Motor neuron (in vitro differentiated cells): ENCODE measurements around the gene ALDH6A1. TPM values are rescaled to one million over a fixed set of nuclear protein-coding genes. Genes with fewer than 3 reads are reported as not detected.
A peak's percentile ranks its signal among the peaks of the same experiment; 100 is the strongest.
"Not testable (repeated sequence)": the region's sequence is repeated elsewhere in the genome, so short reads cannot be mapped to it uniquely, and the experiment has no call there.

Experiments
- ATAC-seq, 8 experiments: fragments of 200-7000 bp; cut with Tn5 transposase; replicated peaks in 6 of 8; 2 replicates each; pipeline ENCODE4 v1.8.0; 2021; ENCODE audit warnings: mild to moderate bottlenecking in 8 of 8, moderate library complexity in 8 of 8
- H3K27ac ChIP-seq, 2 donors: fragments of 250-450 bp; sonication (Bioruptor Pico); 2 replicates each; pipeline ENCODE4 v1.9.0; 2021; ENCODE audit warnings: antibody characterized with exemption in 2 of 2, mild to moderate bottlenecking in 2 of 2, moderate library complexity in 1 of 2
- H3K4me1 ChIP-seq, 2 donors: fragments of 250-450 bp; sonication (Bioruptor Pico); replicated peaks in 1 of 2; 2 replicates each; pipeline ENCODE4 v1.6.1; 2021; ENCODE audit warnings: antibody characterized with exemption in 2 of 2, mild to moderate bottlenecking in 2 of 2, moderate library complexity in 1 of 2
- H3K4me3 ChIP-seq, 5 donors: fragments of 250-450 bp; sonication (Bioruptor Pico); 2 replicates each; pipeline ENCODE4 v1.9.0; 2021; ENCODE audit warnings: antibody characterized with exemption in 5 of 5, mild to moderate bottlenecking in 5 of 5, moderate library complexity in 4 of 5
- WGBS, 10 experiments: fragments of 450-650 bp; shearing (Covaris generic); methylation state at CpG; one replicate each; pipeline ENCODE4 v1.0.0; 2022; 5-methylcytosine and 5-hydroxymethylcytosine counted together
- in situ Hi-C, 9 experiments: fragments of 400-800 bp; cut with MboI; loops; one replicate each; pipeline ENCODE4 v1.15.0; 2021; ENCODE audit warnings: low sequenced_read_pairs in 9 of 9, low pct_unique_long_range_greater_than_20kb in 2 of 9; ENCODE audit not compliant: unreplicated experiment in 9 of 9
- total RNA-seq, 8 experiments: library from RNA; unstranded; fragments of 300-600 nt; gene quantifications; 2 replicates each; pipeline versions ENCODE4 v1.2.3 to v1.2.4, GENCODE V29; 2022

Gene ALDH6A1
- 10 to 100 TPM in 4 of 8 experiments, 1 to 10 TPM in 4; 7.6 to 28.2 (median 9.6) TPM for total RNA-seq

GRCh38 chr14:74084277-74085046 lies at the start of gene ALDH6A1, which contains the start of gene LIN52:
Gene ALDH6A1 (minus strand): TSS chr14:74084453. CDS start chr14:74084394, 59 bp downstream.
Gene LIN52 (plus strand): TSS chr14:74084956. CDS start chr14:74084975, 19 bp downstream.
- H3K4me3 ChIP-seq, result peak within 1 kb of the TSS; percentile 60 to 87 (median 69)
- WGBS, 10 experiments, result 0 to 5% (median 0%) methylated on average over 2 to 28 of the region's 46 CpGs; no CpG with 5 or more reads in 2 of the 10 experiments
- in situ Hi-C loops, result no loop called here
- peak; percentile 91 to 96 (median 94) for ATAC-seq
- H3K4me1 ChIP-seq, result peaks cover 5 to 10% of the 10 kb centered on the region in 2 donors
- peak within 1 kb of the TSS; percentile 61 to 85 for H3K27ac ChIP-seq

- in situ Hi-C loops, result no loop called here
- no peak overlapping the region for H3K27ac ChIP-seq
- WGBS, 10 experiments, result 50 to 100% (median 100%) methylated on average over 1 of the region's 1 CpG; no CpG with 5 or more reads in 5 of the 10 experiments
- H3K4me3 ChIP-seq, result no peak overlapping the region
- no peaks in the 10 kb centered on the region for H3K4me1 ChIP-seq
- no peak for ATAC-seq
These were observed 43.4 kb upstream of the ALDH6A1 start for GRCh38 chr14:74127634-74128033.

GRCh38 chr14:74126315-74127013 lies 42.2 kb upstream of the ALDH6A1 start:
- no peaks in the 10 kb centered on the region for H3K4me1 ChIP-seq
- ATAC-seq, result no peak
- in situ Hi-C loops, result no loop called here
- no peak overlapping the region for H3K27ac ChIP-seq
- H3K4me3 ChIP-seq, result no peak overlapping the region
- 88 to 100% (median 100%) methylated on average over 1 of the region's 1 CpG; no CpG with 5 or more reads in 3 of the 10 experiments for WGBS, 10 experiments

- ATAC-seq, H3K27ac ChIP-seq, H3K4me1 ChIP-seq, H3K4me3 ChIP-seq, in situ Hi-C loops: not testable (repeated sequence)
- 100% methylated on average over 1 to 2 of the region's 5 CpGs; no CpG with 5 or more reads in 5 of the 10 experiments for WGBS, 10 experiments
These were observed 41.2 kb upstream of the ALDH6A1 start for GRCh38 chr14:74125487-74125886.

- in situ Hi-C loops, result loop anchor here in 5 of 9 experiments (10.0 to 25.0 kb wide), 4 partner anchors 126 to 376 kb away; partner anchors contain the start of genes ISCA2 (in 1 of the 5), NPC2 (in 1 of the 5) and VSX2 (in 1 of the 5)
- not testable (repeated sequence) for H3K4me1 ChIP-seq, H3K4me3 ChIP-seq, H3K27ac ChIP-seq
- 83 to 97% (median 94%) methylated on average over 1 to 12 of the region's 13 CpGs; no CpG with 5 or more reads in 1 of the 10 experiments for WGBS, 10 experiments
- peak in 4 of 8 experiments; percentile 49 to 85 (median 78) for ATAC-seq
These were observed 27.4 kb upstream of the ALDH6A1 start for GRCh38 chr14:74111395-74112216.

- 83 to 100% (median 100%) methylated on average over 1 of the region's 1 CpG; no CpG with 5 or more reads in 3 of the 10 experiments for WGBS, 10 experiments
- ATAC-seq, result no peak
- in situ Hi-C loops, result loop anchor here in 4 of 9 experiments (25.0 kb wide), 3 partner anchors 128 to 378 kb away; partner anchors contain the start of genes ISCA2 (in 1 of the 4), NPC2 (in 1 of the 4) and VSX2 (in 1 of the 4)
These were observed 25.1 kb upstream of the ALDH6A1 start for GRCh38 chr14:74109369-74109768.

GRCh38 chr14:74105381-74105780 lies 21.1 kb upstream of the ALDH6A1 start:
- in situ Hi-C loops, result loop anchor here in 4 of 9 experiments (25.0 kb wide), 3 partner anchors 132 to 382 kb away; partner anchors contain the start of genes ISCA2 (in 1 of the 4), NPC2 (in 1 of the 4) and VSX2 (in 1 of the 4)

More at GRCh38 chr14:74109369-74109768, 25.1 kb upstream of the ALDH6A1 start:
- Histone ChIP-seq H3K27ac (no peak overlapping the region), H3K4me1 (peaks cover 0 to 2% of the 10 kb centered on the region in 2 donors), H3K4me3 (no peak overlapping the region)

GRCh38 chr14:74089251-74090020 lies 5.2 kb upstream of the ALDH6A1 start:
- Histone ChIP-seq H3K27ac (no peak overlapping the region), H3K4me3 (no peak overlapping the region), H3K4me1 (peaks cover 0 to 5% of the 10 kb centered on the region in 2 donors)
- in situ Hi-C loops, result no loop called here
- peak in 2 of 8 experiments; percentile 12 to 16 for ATAC-seq
- 35 to 92% (median 89%) methylated on average over 2 to 6 of the region's 8 CpGs; no CpG with 5 or more reads in 5 of the 10 experiments for WGBS, 10 experiments

More at GRCh38 chr14:74105381-74105780, 21.1 kb upstream of the ALDH6A1 start:
- no peak for ATAC-seq
- Histone ChIP-seq H3K4me1 (peaks cover 0 to 2% of the 10 kb centered on the region in 2 donors), H3K4me3 (no peak overlapping the region), H3K27ac (no peak overlapping the region)
- WGBS, 10 experiments, result 34 to 100% (median 92%) methylated on average over 1 to 2 of the region's 2 CpGs; no CpG with 5 or more reads in 3 of the 10 experiments

- peaks cover 5 to 10% of the 10 kb centered on the region in 2 donors for H3K4me1 ChIP-seq
- no peak overlapping the region for H3K27ac ChIP-seq
- 100% methylated on average over 1 of the region's 1 CpG; no CpG with 5 or more reads in 2 of the 10 experiments for WGBS, 10 experiments
- H3K4me3 ChIP-seq, result peak overlapping the region in 4 of 5 donors; percentile 60 to 87 (median 68)
- ATAC-seq, result no peak
- in situ Hi-C loops, result no loop called here
These were observed 1.6 kb upstream of the ALDH6A1 start for GRCh38 chr14:74085828-74086227.

- in situ Hi-C loops, result no loop called here
- peak overlapping the region; percentile 60 to 87 (median 69) for H3K4me3 ChIP-seq
- peaks cover 5 to 10% of the 10 kb centered on the region in 2 donors for H3K4me1 ChIP-seq
- WGBS, 10 experiments, result 0 to 4% (median 0%) methylated on average over 1 to 19 of the region's 26 CpGs; no CpG with 5 or more reads in 3 of the 10 experiments
- peak in 7 of 8 experiments; percentile 3 to 12 (median 4) for ATAC-seq
- peak overlapping the region; percentile 61 to 85 for H3K27ac ChIP-seq
These were observed 889 bp upstream of the ALDH6A1 start for GRCh38 chr14:74085047-74085637.

GRCh38 chr14:74083784-74084276 lies 423 bp downstream of the ALDH6A1 start:
- 0 to 17% (median 1%) methylated on average over 1 to 7 of the region's 15 CpGs for WGBS, 10 experiments
- Histone ChIP-seq H3K4me1 (peaks cover 5 to 10% of the 10 kb centered on the region in 2 donors), H3K4me3 (peak overlapping the region; percentile 60 to 87 (median 69)), H3K27ac (peak overlapping the region in 1 of 2 donors; percentile 37)
- in situ Hi-C loops, result no loop called here
- ATAC-seq, result peak in 1 of 8 experiments; percentile 11
